SK-N-SH (cell line): ENCODE data around the gene PLRG1.
"Not testable (repeated sequence)": the region's sequence is repeated elsewhere in the genome, so short reads cannot be mapped to it uniquely, and the experiment has no call there.

Experiments
- EZH2phosphoT487 ChIP-seq: fragments of 200-600 bp; sonication (generic); IDR thresholded peaks from 2 replicates; pipeline ENCODE4 v1.6.1; 2017; ENCODE audit warnings: low read depth, mixed run types, mild to moderate bottlenecking, antibody characterized with exemption, moderate library complexity, borderline replicate concordance
- GABPA ChIP-seq: IDR thresholded peaks from 2 replicates; pipeline ENCODE4 v1.4.0; 2012; ENCODE audit warnings: low read depth, mild to moderate bottlenecking
- POLR2AphosphoS5 ChIP-seq: IDR thresholded peaks from 2 replicates; pipeline ENCODE4 v1.6.1; 2012; ENCODE audit warnings: low read depth, low read length
- REST ChIP-seq: IDR thresholded peaks from 2 replicates; pipeline ENCODE4 v1.6.1; 2012; ENCODE audit warnings: mild to moderate bottlenecking, low read depth, low read length, moderate library complexity
- SMC3 ChIP-seq: IDR thresholded peaks from 2 replicates; pipeline ENCODE4 v1.6.1; 2012; ENCODE audit warnings: low read depth, low read length, improper control_type of control experiment
- YY1 ChIP-seq: IDR thresholded peaks from 2 replicates; pipeline ENCODE4 v1.4.0; 2012; ENCODE audit warnings: low read depth, mild to moderate bottlenecking
- TF ChIP-seq, protein P1 (sequence below): fragments of 200-600 bp; sonication (generic); IDR thresholded peaks from 2 replicates; pipeline ENCODE4 v1.6.1; 2017; ENCODE audit warnings: antibody characterized with exemption, mild to moderate bottlenecking, moderate library complexity
- TF ChIP-seq, protein P2 (sequence below): IDR thresholded peaks from 2 replicates; pipeline ENCODE4 v1.4.0; 2012; ENCODE audit warnings: low read depth

DNA sequence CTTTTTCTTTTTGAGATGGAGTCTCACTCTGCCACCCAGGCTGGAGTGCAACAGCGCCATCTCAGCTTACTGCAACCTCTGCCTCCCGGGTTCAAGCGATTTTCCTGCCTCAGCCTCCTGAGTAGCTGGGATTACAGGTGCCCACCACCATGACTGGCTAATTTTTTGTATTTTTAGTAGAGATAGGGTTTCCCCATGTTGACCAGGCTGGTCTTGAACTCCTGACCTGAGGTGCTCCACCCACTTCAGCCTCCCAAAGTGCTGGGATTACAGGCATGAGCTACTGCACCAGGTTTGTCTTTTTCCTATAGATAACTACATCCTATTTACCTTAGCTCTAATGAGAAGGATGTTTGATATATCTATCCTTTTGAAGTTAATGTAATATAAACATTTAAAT lies 44.1 kb upstream of the PLRG1 start:
- TF ChIP-seq, protein P1, sequence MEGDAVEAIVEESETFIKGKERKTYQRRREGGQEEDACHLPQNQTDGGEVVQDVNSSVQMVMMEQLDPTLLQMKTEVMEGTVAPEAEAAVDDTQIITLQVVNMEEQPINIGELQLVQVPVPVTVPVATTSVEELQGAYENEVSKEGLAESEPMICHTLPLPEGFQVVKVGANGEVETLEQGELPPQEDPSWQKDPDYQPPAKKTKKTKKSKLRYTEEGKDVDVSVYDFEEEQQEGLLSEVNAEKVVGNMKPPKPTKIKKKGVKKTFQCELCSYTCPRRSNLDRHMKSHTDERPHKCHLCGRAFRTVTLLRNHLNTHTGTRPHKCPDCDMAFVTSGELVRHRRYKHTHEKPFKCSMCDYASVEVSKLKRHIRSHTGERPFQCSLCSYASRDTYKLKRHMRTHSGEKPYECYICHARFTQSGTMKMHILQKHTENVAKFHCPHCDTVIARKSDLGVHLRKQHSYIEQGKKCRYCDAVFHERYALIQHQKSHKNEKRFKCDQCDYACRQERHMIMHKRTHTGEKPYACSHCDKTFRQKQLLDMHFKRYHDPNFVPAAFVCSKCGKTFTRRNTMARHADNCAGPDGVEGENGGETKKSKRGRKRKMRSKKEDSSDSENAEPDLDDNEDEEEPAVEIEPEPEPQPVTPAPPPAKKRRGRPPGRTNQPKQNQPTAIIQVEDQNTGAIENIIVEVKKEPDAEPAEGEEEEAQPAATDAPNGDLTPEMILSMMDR: not testable (repeated sequence)
- TF ChIP-seq REST, EZH2phosphoT487, YY1, SMC3, POLR2AphosphoS5, GABPA: not testable (repeated sequence)
- TF ChIP-seq, protein P2, sequence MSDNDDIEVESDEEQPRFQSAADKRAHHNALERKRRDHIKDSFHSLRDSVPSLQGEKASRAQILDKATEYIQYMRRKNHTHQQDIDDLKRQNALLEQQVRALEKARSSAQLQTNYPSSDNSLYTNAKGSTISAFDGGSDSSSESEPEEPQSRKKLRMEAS: not testable (repeated sequence)
